Superior temporal gyrus (tissue), 1 donor: ENCODE measurements around the gene COG3.

Source experiments
- DNase-seq: peaks from one replicate; pipeline ENCODE4 v3.0.0-alpha.2; 2016; ENCODE audit errors: extremely low spot score

The COG3 gene

GRCh38 chr13:45545686-45546409 is 81.1 kb downstream of the COG3 start:
- no peak for DNase-seq

GRCh38 chr13:45546410-45546765 is 81.6 kb downstream of the COG3 start:
- no peak for DNase-seq

- no peak for DNase-seq
Observed at GRCh38 chr13:45548281-45548680, 83.5 kb downstream of the COG3 start.

GRCh38 chr13:45554604-45555109 is 89.9 kb downstream of the COG3 start:
- DNase-seq: no peak

- DNase-seq: no peak
Observed at GRCh38 chr13:45564133-45564776, 99.5 kb downstream of the COG3 start.

- DNase-seq: no peak
Observed at GRCh38 chr13:45565331-45565730, 100.6 kb downstream of the COG3 start.

GRCh38 chr13:45575146-45575829 is 110.5 kb downstream of the COG3 start:
- no peak for DNase-seq

- no peak for DNase-seq
Observed at GRCh38 chr13:45575830-45576180, 111.1 kb downstream of the COG3 start.

GRCh38 chr13:45576466-45576865 is 111.7 kb downstream of the COG3 start:
- DNase-seq: no peak

GRCh38 chr13:45582408-45583076 is 117.8 kb downstream of the COG3 start:
- DNase-seq: no peak

- DNase-seq: no peak
Observed at GRCh38 chr13:45584816-45585215, 120.1 kb downstream of the COG3 start.
